Measurements from ENCODE around the gene SCAPER.

SCAPER gene

GRCh38 chr15:76674883-76675282, 230.3 kb downstream of the SCAPER start:
- no peak for DNase-seq (ENCODE audit: low read depth in 3 of 3)

- DNase-seq (ENCODE audit: low read depth in 3 of 3) = no peak
Observed at GRCh38 chr15:76669521-76670207, 235.5 kb downstream of the SCAPER start.

GRCh38 chr15:76668900-76669299, 236.2 kb downstream of the SCAPER start:
- no peak for DNase-seq (ENCODE audit: low read depth in 3 of 3)

- DNase-seq (ENCODE audit: low read depth in 3 of 3) = no peak
Observed at GRCh38 chr15:76667943-76668715, 237.0 kb downstream of the SCAPER start.

GRCh38 chr15:76664895-76665294, 240.2 kb downstream of the SCAPER start:
- no peak for DNase-seq (ENCODE audit: low read depth in 3 of 3)

GRCh38 chr15:76664411-76664810, 240.7 kb downstream of the SCAPER start:
- DNase-seq (ENCODE audit: low read depth in 3 of 3) = no peak

GRCh38 chr15:76663529-76663928, 241.6 kb downstream of the SCAPER start:
- no peak for DNase-seq (ENCODE audit: low read depth in 3 of 3)

- DNase-seq (ENCODE audit: low read depth in 3 of 3) = no peak
Observed at GRCh38 chr15:76648732-76649444, 256.3 kb downstream of the SCAPER start.

- DNase-seq (ENCODE audit: low read depth in 3 of 3) = no peak
Observed at GRCh38 chr15:76647612-76648011, 257.5 kb downstream of the SCAPER start.

GRCh38 chr15:76644646-76645045, 260.5 kb downstream of the SCAPER start:
- DNase-seq (ENCODE audit: low read depth in 3 of 3) = no peak

- DNase-seq (ENCODE audit: low read depth in 3 of 3) = no peak
Observed at GRCh38 chr15:76642671-76643070, 262.5 kb downstream of the SCAPER start.

GRCh38 chr15:76637166-76637565, 268.0 kb downstream of the SCAPER start:
- no peak for DNase-seq (ENCODE audit: low read depth in 3 of 3)

GRCh38 chr15:76636059-76636458, 269.1 kb downstream of the SCAPER start:
- no peak for DNase-seq (ENCODE audit: low read depth in 3 of 3)

- DNase-seq (ENCODE audit: low read depth in 3 of 3) = no peak
Observed at GRCh38 chr15:76626611-76627010, 278.5 kb downstream of the SCAPER start.

- no peak for DNase-seq (ENCODE audit: low read depth in 3 of 3)
Observed at GRCh38 chr15:76625267-76625666, 279.9 kb downstream of the SCAPER start.

- DNase-seq (ENCODE audit: low read depth in 3 of 3) = no peak
Observed at GRCh38 chr15:76614725-76615124, 290.4 kb downstream of the SCAPER start.

- no peak for DNase-seq (ENCODE audit: low read depth in 3 of 3)
Observed at GRCh38 chr15:76588811-76589747, 316.1 kb downstream of the SCAPER start.

GRCh38 chr15:76585576-76585897, 319.6 kb downstream of the SCAPER start:
- DNase-seq (ENCODE audit: low read depth in 3 of 3) = no peak

- no peak for DNase-seq (ENCODE audit: low read depth in 3 of 3)
Observed at GRCh38 chr15:76584868-76585575, 320.1 kb downstream of the SCAPER start.

- no peak for DNase-seq (ENCODE audit: low read depth in 3 of 3)
Observed at GRCh38 chr15:76582550-76582949, 322.6 kb downstream of the SCAPER start.

GRCh38 chr15:76577879-76578512, 327.1 kb downstream of the SCAPER start:
- DNase-seq (ENCODE audit: low read depth in 3 of 3) = no peak

Measured in stimulated activated CD4-positive, alpha-beta T cell treated with anti-CD3 and anti-CD28 coated beads, TNF-alpha, amount 100 ng/mL, for 48 hours (primary cell).